ENCODE measurements around the gene SLC16A12. TPM values are rescaled to one million over a fixed set of nuclear protein-coding genes. Genes with fewer than 3 reads are reported as not detected.
"Not testable (repeated sequence)": the region's sequence is repeated elsewhere in the genome, so short reads cannot be mapped to it uniquely, and the experiment has no call there.

Gene SLC16A12
- polyA plus RNA-seq, 4 donors: 29.8 to 35.4 (median 33.8) TPM

GRCh38 chr10:89550509-89550908 lies 15.1 kb upstream of the SLC16A12 start:
- no peak for DNase-seq (ENCODE audit: low read depth in 4 of 4, low spot score in 3 of 4)

- DNase-seq (ENCODE audit: low read depth in 4 of 4, low spot score in 3 of 4): no peak
These were observed 14.1 kb upstream of the SLC16A12 start for GRCh38 chr10:89549510-89549909.

GRCh38 chr10:89548673-89549072 lies 13.3 kb upstream of the SLC16A12 start:
- no peak for DNase-seq (ENCODE audit: low read depth in 4 of 4, low spot score in 3 of 4)

GRCh38 chr10:89547853-89548513 lies 12.6 kb upstream of the SLC16A12 start:
- no peak for DNase-seq (ENCODE audit: low read depth in 4 of 4, low spot score in 3 of 4)

GRCh38 chr10:89546651-89547050 lies 11.3 kb upstream of the SLC16A12 start:
- DNase-seq (ENCODE audit: low read depth in 4 of 4, low spot score in 3 of 4): not testable (repeated sequence)

- DNase-seq (ENCODE audit: low read depth in 4 of 4, low spot score in 3 of 4): no peak
These were observed 8.4 kb upstream of the SLC16A12 start for GRCh38 chr10:89543841-89544240.

- no peak for DNase-seq (ENCODE audit: low read depth in 4 of 4, low spot score in 3 of 4)
These were observed 5.1 kb upstream of the SLC16A12 start for GRCh38 chr10:89540420-89540949.

- DNase-seq (ENCODE audit: low read depth in 4 of 4, low spot score in 3 of 4): peak in 1 of 4 donors; percentile 19
These were observed 2.0 kb upstream of the SLC16A12 start for GRCh38 chr10:89537364-89537763.

- DNase-seq (ENCODE audit: low read depth in 4 of 4, low spot score in 3 of 4): no peak
These were observed 590 bp upstream of the SLC16A12 start for GRCh38 chr10:89536013-89536354.

GRCh38 chr10:89534826-89535166 lies 598 bp downstream of the SLC16A12 start:
- DNase-seq (ENCODE audit: low read depth in 4 of 4, low spot score in 3 of 4): no peak

- no peak for DNase-seq (ENCODE audit: low read depth in 4 of 4, low spot score in 3 of 4)
These were observed 2.9 kb downstream of the SLC16A12 start for GRCh38 chr10:89532476-89532875.

GRCh38 chr10:89531359-89531758 lies 4.0 kb downstream of the SLC16A12 start:
- no peak for DNase-seq (ENCODE audit: low read depth in 4 of 4, low spot score in 3 of 4)

- DNase-seq (ENCODE audit: low read depth in 4 of 4, low spot score in 3 of 4): not testable (repeated sequence)
These were observed 5.7 kb downstream of the SLC16A12 start for GRCh38 chr10:89529711-89530110.

- DNase-seq (ENCODE audit: low read depth in 4 of 4, low spot score in 3 of 4): no peak
These were observed 9.0 kb downstream of the SLC16A12 start for GRCh38 chr10:89526358-89526757.

- DNase-seq (ENCODE audit: low read depth in 4 of 4, low spot score in 3 of 4): no peak
These were observed 9.8 kb downstream of the SLC16A12 start for GRCh38 chr10:89525556-89525955.

GRCh38 chr10:89524279-89524678 lies 11.1 kb downstream of the SLC16A12 start:
- no peak for DNase-seq (ENCODE audit: low read depth in 4 of 4, low spot score in 3 of 4)

GRCh38 chr10:89523274-89523673 lies 12.1 kb downstream of the SLC16A12 start:
- no peak for DNase-seq (ENCODE audit: low read depth in 4 of 4, low spot score in 3 of 4)

GRCh38 chr10:89522463-89522862 lies 12.9 kb downstream of the SLC16A12 start:
- no peak for DNase-seq (ENCODE audit: low read depth in 4 of 4, low spot score in 3 of 4)

GRCh38 chr10:89521368-89521767 lies 14.0 kb downstream of the SLC16A12 start:
- no peak for DNase-seq (ENCODE audit: low read depth in 4 of 4, low spot score in 3 of 4)

- no peak for DNase-seq (ENCODE audit: low read depth in 4 of 4, low spot score in 3 of 4)
These were observed 14.7 kb downstream of the SLC16A12 start for GRCh38 chr10:89520706-89521105.

GRCh38 chr10:89518876-89519842 lies 16.2 kb downstream of the SLC16A12 start:
- DNase-seq (ENCODE audit: low read depth in 4 of 4, low spot score in 3 of 4): no peak

- DNase-seq (ENCODE audit: low read depth in 4 of 4, low spot score in 3 of 4): no peak
These were observed 17.3 kb downstream of the SLC16A12 start for GRCh38 chr10:89518108-89518507.

All from right renal pelvis (tissue), 4 donors.